IPS-NIHi7 (cell line): ENCODE results near the gene LKAAEAR1.
A peak's percentile ranks its signal among the peaks of the same experiment; 100 is the strongest.

Source experiments
- DNase-seq: peaks from one replicate; pipeline ENCODE4 v3.0.0; 2012; ENCODE audit warnings: mixed read lengths; ENCODE audit errors: extremely low spot score

LKAAEAR1 gene

DNA sequence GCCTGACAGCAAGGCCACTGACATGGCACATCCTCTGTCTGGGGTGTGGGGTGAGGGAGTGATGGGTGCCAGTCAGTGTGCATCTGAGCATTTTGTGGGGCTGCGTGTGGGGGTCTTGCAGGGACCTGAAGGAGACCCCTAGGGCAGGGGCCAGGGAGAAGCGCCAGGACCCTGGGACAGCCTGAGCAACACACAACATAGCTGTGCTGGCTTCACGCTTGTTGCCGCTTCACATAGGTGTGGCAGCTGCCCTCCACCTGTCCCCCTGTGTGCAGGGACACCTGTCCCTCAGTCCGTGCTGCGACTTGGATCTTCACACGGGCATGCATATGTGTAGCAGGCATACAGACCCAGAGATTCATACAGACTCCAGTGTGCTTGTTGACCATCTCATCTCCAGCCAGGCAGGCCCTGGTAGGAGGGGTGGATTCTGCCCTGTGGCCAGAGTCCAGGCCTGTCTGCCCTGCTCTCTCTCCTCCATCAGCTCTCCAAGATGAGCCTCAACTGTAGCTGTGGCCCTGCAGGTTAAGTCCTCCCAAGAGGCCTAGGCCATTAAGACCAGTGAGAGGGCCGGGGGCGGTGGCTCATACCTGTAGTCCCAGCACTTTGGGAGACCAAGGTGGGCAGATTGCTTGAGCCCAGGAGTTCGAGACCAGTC, 26.3 kb upstream of the LKAAEAR1 start:
- DNase-seq, result no peak

- no peak for DNase-seq
Observed at GRCh38 chr20:64109831-64110391, 25.7 kb upstream of the LKAAEAR1 start.

- DNase-seq, result no peak
Observed at GRCh38 chr20:64108731-64109681, 24.8 kb upstream of the LKAAEAR1 start.

DNA sequence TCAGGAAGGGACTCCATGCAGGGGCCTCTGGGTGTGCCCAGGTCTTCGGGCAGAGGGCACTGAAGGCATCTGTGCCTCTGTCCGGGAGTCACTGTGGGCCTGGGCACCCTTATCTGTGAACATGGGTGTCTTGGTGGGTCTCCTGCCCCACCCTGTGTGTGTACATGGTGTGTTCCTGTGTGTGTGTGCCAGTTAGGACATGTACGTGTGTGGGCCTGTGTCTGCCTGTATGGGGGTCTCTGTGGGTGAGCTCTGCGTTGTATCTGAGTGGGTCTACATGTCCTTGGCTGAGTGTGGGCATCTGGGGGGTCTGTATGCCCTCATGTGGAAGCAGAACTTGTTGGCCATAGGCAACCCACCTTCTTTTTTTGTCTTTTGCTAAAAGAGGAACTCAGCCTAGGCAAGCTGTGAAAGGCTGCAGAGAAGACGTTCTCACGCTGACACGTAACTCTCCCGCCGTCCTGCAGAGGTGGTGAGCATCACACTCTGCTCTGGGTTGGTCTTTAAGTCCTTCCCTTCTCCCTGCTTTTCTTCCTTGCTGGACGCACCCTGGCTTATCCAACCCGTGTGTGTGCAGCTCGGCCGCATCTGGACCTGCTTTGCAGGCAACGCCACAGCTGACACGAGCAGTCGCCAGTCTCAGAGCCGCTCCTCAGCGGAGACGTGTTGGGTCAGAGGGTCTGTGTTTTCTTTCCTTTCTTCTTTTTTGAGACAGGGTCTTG, 23.7 kb upstream of the LKAAEAR1 start:
- DNase-seq, result no peak

GRCh38 chr20:64106981-64107735, 23.0 kb upstream of the LKAAEAR1 start, which contains the start of gene NPBWR2:
TSS of gene NPBWR2 (minus strand) at chr20:64107565. CDS start at chr20:64106831, 734 bp downstream.
- DNase-seq, result peak; percentile 73

GRCh38 chr20:64106435-64106961, 22.3 kb upstream of the LKAAEAR1 start:
- DNase-seq, result no peak

GRCh38 chr20:64105846-64106434, 21.7 kb upstream of the LKAAEAR1 start:
- no peak for DNase-seq

DNA sequence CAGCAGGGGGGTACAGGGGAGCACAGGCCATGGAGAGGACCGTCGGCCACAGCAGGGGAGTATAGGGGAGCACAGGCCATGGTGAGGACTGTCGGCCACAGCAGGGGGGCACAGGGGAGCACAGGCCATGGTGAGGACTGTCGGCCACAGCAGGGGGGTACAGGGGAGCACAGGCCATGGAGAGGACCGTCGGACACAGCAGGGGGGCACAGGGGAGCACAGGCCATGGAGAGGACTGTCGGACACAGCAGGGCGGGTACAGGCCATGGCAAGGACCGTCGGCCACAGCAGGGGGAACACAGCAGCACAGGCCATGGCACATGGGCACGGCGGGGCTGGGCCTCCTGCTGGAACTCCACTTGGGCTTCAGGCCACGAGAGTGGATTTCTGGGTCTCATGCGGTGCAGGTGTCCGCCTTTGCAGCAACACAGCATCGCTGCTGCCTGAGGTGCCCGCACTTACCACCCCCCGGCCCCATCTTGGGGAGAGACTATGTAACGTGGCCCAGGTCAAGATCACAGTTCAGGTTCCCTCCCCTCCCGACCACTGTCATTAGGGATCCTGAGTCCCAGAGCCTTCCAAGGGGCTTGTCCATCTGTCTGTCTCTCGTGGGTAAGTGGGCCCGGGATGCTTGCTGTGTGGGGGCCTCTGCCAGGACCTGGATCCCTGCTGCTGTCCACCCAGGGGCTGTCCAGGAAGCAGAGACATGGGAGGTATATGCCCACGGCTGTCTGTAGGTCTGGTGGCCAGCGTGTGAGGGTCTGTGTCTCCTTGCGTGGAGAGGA, 20.7 kb upstream of the LKAAEAR1 start:
- no peak for DNase-seq

GRCh38 chr20:64103871-64104666, 19.9 kb upstream of the LKAAEAR1 start:
- DNase-seq, result no peak

- peak; percentile 61 for DNase-seq
Observed at GRCh38 chr20:64102647-64103354, 18.6 kb upstream of the LKAAEAR1 start.

- DNase-seq, result peak; percentile 93
Observed at GRCh38 chr20:64101731-64102621, 17.8 kb upstream of the LKAAEAR1 start.

DNA sequence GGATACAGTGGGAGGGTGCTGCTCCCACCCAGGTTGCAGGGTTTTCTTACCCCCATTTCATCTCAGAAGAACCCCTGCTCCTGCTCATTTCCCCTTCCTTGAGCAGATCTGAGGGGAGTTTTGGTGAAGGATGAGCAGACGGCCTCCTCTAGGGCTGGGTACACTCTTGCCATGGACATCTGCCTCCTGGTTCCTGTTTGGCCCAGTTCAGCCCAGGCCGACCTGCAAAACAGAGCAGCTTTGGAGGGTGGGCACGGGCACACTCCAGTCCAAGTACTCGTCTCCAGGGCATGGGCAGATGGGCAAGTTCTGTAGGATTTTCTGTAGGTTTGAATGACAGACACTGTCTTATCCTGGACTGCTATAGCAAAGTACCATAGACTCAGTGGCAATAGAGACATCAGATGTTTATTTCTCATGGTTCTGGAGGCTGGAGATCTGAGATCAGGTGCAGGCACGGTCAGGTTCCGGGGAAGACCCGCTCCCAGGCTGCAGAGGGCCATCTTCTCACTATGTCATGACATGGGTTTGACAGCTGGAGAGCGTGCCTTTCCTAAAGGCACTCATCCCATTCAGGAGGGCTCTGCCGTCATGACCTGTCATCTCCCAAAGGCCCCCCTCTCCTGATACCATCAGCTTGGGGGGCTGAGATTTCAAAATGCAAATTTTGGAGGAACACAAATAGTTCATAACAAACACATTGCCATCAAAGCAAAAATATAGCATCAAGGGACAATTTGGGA, 16.9 kb upstream of the LKAAEAR1 start:
- no peak for DNase-seq

DNA sequence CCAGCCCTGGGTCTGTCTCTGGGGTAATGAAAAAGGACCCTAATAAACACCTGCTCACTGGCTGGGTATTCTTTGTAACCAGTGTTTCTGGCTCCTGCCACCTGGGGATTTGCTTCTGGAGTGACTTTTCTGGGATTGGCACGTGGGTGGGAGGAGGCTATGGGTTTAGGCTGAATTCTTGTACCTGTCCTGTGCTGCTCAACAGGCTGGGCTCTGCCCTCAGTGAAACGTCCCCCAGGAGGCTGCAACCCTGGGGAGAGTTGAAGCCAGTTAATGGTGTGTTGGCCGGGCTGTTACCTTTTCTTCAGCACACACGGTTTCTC, 16.3 kb upstream of the LKAAEAR1 start:
- no peak for DNase-seq

GRCh38 chr20:64099880-64100565, 15.8 kb upstream of the LKAAEAR1 start:
- no peak for DNase-seq

- no peak for DNase-seq
Observed at GRCh38 chr20:64099086-64099786, 15.0 kb upstream of the LKAAEAR1 start.
